HL-60 (cell line): ENCODE results near the gene DOP1B.

Experiments
- DNase-seq, 2 experiments: peaks; one replicate each; pipeline ENCODE4 v3.0.0-alpha.2; 2010 to 2020; ENCODE audit warnings: low read depth in 1 of 2, low spot score in 1 of 2
- H3K27ac ChIP-seq: fragments of 250-450 bp; sonication (Bioruptor Pico); replicated peaks from 2 replicates; pipeline ENCODE4 v1.5.1; 2020; ENCODE audit warnings: mild to moderate bottlenecking, moderate library complexity
- H3K27me3 ChIP-seq: fragments of 250-450 bp; sonication (Bioruptor Pico); 2 replicates; pipeline ENCODE4 v1.5.1; 2021; ENCODE audit warnings: mild to moderate bottlenecking, moderate library complexity; ENCODE audit not compliant: insufficient read depth, poor library complexity, severe bottlenecking
- H3K4me3 ChIP-seq: replicated peaks from 2 replicates; pipeline ENCODE4 v1.5.1; 2011; ENCODE audit warnings: mild to moderate bottlenecking, control low read depth, low read length; ENCODE audit not compliant: insufficient read depth
- CTCF ChIP-seq: IDR thresholded peaks from one replicate; pipeline ENCODE4 v1.5.1; 2011; ENCODE audit warnings: low read length, control low read depth, inconsistent platforms; ENCODE audit not compliant: insufficient read depth
- GABPA ChIP-seq: IDR thresholded peaks from 2 replicates; pipeline ENCODE4 v1.6.1; 2012; ENCODE audit warnings: low read depth
- POLR2AphosphoS5 ChIP-seq: IDR thresholded peaks from 2 replicates; pipeline ENCODE4 v1.6.1; 2012; ENCODE audit warnings: low read depth
- REST ChIP-seq: IDR thresholded peaks from 2 replicates; pipeline ENCODE4 v1.6.1; 2012; ENCODE audit warnings: low read depth; ENCODE audit not compliant: insufficient replicate concordance
- SPI1 ChIP-seq: IDR thresholded peaks from 2 replicates; pipeline ENCODE4 v1.6.1; 2012; ENCODE audit warnings: low read depth, mild to moderate bottlenecking, borderline replicate concordance

The DOP1B gene

GRCh38 chr21:36205962-36206361, 49.3 kb downstream of the DOP1B start:
- H3K4me3 ChIP-seq, result no peak overlapping the region
- H3K27me3 ChIP-seq, result no peaks in the 10 kb centered on the region
- TF ChIP-seq GABPA, result no peak
- TF ChIP-seq REST, result no peak
- TF ChIP-seq CTCF, result no peak
- TF ChIP-seq POLR2AphosphoS5, result no peak
- no peak for TF ChIP-seq SPI1

More at GRCh38 chr21:36205962-36206361, 49.3 kb downstream of the DOP1B start:
- no peak overlapping the region for H3K27ac ChIP-seq
- no peak for DNase-seq
